Stimulated activated CD4-positive, alpha-beta T cell treated with anti-CD3 and anti-CD28 coated beads, Interleukin-1b, Interleukin-23, amount 100 ng/mL, for 4 hours (primary cell): ENCODE measurements around the gene ZNF436.

Experiments
- DNase-seq, 2 donors: peaks; one replicate each; pipeline ENCODE4 v3.0.0-alpha.2; 2020; ENCODE audit warnings: low read depth in 2 of 2

Gene ZNF436

DNA sequence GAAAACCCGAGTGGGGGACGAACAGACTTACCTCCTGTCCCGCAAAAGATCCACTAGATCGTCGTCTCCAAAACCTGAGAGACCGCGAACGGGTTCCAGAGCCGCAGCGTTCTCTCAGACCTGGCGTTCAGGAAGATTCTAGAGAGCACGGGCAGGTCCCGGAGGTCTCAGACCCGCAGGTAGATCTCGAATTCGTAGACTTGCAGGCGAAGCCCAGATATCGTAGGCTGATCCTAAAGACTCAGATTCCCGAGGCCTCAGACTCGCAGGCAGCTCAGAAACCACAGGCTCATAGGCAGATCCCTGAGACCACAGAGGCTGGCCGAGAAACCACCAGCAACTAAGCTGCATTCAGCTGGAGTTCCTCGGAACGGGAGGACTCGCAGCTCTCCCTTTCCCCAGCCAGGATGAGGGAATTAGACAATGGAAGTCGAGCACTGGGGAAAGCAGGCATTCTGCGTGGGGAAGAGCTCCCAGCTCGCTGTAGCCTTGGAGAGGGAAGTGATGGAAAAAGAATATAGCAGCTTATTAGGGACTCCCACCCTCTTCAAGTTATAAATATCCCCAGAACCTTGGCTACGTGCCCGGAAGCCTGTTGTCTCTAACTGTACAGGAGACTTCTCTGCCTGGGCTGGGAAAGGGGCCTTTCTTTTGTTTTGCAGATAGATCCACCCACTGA lies at the start of gene ZNF436:
ZNF436 (minus strand) TSS at position 502 of the 679 bp plus-strand sequence. CDS start 1,831 bp downstream, outside the sequence.
- peak; percentile 16 to 19 for DNase-seq

DNA sequence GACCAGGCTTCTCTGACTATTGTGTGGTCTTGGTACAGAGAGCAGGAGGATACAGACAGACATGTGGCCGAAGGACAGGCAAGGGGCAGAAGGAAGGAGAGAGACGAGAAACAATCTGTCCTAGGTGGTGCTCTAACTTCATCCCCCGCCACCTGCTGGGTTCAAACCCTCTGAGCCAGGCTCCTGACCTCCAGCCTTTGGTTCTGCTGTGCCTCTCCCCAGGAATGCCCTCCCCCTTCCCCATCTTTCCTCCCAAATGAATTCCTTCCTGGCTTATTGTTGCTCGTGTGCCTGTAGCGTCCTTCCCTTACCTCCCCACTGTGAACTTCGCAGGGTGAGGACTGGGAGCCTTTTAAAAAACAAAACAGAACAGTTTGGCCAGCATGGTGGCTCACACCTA lies 49.5 kb upstream of the ZNF436 start:
- no peak for DNase-seq

DNA sequence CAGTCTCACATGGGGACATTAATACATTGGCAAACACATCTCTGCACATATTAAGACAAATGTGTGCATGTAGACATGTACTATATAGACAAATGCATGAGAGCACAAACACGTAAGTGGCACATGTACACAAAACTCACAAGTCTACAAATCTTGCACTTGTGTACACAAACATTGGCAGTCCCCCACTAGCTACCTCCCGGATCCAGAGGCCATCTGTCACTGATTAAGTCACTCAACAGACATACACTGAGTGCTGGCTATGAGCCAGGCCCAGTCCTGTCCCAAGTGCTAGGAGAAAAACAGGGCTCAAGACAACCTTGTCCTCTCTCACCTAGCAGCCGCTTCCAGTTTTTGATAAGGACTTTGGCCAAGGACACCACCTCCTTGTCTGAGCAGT lies 47.9 kb upstream of the ZNF436 start:
- no peak for DNase-seq

DNA sequence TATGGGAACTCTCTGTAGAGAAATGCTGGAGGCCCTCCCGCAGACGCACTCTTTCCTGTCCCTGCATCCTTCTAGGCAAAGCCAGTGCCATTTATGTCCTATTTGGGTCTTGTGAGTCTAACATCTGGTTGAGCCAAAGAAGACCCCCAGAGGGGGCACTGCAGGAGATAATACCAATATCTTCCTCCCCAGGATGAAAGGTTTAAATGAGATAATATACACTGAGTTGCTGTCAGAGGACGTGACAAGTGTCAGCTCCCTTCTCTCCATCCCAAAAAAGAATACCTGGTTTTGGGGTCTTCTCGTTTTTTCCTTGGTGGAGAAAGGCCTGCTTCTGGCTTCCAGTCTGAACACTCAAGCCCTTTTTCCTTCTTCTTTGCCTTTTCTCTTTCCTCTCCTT lies 47.3 kb upstream of the ZNF436 start:
- DNase-seq = no peak

DNA sequence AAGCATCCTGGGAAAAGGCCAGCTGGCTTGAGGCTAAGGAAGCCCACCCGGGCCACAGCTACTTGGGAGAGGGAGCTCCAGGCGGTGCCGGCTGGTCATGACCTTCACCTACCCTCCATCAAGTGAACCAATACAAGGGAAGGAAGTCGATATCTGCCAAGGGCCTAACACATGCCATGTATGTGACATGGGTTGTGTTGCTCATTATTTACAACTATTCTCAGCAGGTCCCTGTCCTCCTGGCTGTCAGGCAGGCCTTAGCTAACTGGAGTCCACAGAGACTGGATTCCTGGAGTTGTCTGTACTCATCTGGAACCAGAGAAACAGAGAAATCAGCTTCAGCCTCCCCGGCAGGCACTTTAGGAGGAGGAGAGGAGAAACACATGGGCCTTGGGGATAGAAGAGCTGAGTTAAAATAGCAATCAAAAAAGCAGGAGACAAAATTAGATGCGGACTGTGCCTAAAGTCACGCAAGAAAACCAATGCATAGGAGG lies 39.2 kb upstream of the ZNF436 start:
- DNase-seq = no peak

DNA sequence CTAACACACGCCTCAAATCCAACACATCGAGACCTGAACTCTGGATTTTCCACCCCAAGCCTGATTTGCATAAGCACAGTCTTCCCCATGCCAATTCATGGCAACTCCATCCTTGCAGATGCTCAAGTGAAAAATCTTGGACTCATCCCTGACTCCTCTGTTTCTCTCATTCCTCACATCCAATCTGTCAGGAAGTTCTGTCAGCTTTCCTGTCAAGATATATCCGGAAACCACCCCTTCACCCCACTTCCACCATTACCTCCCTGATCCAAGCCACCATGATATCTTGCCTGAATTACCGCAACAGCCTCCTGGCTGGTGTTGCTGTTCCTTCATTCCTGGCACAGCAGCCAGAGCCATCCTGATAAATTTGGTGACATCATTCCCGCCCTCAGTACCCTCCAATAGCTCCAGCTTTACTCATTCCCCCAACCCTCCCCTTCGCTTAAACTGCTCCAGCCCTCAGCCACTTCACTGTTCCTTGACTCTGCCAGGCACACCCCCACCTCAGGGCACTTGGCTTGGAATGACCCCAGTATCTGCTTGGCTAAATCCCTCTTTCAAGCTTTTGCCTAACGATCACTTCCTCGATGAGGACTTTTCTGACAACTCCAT lies 37.5 kb upstream of the ZNF436 start:
- DNase-seq = no peak

DNA sequence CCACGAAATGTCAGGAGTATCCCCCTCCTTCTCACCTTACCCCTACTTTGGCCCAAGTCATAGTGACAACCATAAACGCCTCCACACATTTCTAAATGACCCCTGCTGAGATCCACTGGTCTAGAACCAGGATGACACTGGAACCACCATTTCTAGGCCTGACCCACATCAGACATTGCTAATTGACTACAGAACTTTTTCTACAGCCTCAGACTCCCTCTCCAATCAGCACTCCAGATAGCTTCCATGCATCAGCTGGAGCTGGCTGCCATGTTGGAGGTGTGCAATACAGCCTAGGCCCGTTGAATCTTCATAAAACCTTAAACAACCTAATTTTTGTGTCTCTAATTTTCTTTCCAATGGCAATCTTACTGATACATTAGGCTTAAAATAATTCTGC lies 36.3 kb upstream of the ZNF436 start:
- no peak for DNase-seq

DNA sequence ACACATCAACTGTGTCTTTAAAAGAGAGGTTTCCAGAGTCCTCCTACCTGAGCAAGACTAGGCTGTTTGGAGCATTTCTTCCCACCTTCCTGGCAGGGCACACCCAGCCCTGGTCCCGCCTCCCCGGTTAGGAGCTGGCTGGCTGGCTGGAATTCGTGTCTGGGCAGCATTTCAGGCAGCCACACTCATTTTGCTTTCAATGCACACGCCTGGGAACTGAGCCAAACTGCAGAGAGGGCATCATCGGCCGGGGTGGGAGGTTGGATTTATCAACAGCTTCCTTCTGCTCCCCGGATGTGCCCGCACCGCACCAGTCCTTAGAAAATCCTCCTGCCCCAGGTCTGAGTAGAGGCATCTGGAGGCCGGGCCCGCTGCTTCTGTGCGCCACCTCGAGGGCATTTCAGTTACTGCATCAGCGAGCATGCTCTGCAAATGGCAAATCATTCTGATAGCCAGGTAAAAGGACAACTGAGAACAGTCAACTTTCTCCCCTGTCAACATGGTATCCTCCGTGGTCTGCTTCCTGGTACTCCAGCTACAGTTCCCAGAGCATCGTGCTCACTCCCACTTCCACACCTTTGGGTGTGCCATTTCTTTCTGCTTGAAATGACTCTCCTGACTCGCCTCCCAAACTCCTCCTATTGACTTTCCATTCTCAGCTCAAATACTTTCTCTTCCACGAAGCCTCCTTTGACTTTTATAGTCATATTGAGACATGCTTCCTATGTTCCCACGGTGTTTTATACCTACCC lies 34.3 kb upstream of the ZNF436 start:
- DNase-seq = peak; percentile 85

DNA sequence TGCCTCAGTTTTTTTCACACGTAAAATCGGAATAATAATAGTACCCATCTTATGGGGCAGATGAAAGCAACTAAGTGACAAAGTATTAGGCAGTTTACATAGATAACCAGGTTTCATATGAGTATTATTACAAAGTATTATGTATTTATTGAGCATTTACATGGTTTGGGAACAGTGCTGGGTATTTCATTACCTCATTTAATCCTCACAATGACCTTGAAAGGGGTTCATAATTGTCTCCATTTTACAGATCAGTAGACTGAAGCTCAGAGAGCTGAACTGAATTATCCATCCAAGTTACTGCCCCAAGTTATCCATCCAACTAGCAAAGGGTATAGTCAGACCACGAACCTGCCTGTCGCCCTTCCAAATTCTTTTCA lies 33.7 kb upstream of the ZNF436 start:
- DNase-seq = no peak

DNA sequence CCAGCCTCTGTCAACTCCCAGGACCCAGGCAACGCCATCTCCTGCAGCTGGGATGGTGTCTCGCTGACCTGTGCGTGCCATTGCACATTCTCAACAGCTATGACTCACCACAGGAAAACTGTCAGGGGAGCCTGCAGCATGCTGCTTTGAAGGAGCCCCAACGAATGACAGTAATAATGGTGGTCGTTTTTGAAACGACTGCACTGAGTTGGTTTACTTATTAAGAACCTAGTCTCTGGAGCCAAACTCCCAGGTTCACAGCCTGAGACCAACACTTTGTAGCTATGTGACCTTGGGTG lies 33.4 kb upstream of the ZNF436 start:
- DNase-seq = no peak

DNA sequence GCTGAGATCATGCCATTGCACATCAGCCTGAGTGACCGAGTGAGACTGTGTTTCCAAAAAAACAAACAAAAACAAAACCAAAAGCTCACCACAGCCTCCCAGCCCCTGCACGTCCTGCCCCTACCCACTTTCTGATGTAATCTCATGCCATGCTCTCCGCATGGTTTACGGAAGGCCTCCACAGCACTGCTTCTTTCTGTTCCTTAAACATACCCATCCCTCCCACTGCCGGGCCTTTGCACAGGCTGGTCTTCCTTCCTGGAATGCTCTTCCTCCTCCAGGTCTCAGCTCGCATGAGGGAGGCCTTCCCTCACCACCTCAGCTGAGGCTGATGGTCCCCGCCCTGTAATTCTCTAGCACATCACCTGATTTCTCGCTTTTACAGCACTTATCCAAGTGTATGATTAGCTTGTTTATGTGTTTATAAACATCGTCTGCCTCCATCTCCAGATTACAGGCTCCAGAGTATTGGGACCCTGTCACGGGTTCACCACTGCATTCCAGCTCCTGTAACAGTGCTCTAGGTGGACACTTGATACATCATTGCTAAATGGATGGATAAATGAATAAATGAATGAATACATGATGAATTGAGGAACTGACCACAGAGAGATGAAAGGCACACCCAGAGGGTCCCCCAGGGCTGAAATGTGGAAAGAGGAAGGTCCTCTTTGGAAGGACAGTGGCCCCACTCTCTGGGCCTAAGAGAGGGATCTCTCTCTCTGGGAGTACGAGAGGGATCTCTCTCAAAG lies 32.8 kb upstream of the ZNF436 start:
- DNase-seq = no peak

DNA sequence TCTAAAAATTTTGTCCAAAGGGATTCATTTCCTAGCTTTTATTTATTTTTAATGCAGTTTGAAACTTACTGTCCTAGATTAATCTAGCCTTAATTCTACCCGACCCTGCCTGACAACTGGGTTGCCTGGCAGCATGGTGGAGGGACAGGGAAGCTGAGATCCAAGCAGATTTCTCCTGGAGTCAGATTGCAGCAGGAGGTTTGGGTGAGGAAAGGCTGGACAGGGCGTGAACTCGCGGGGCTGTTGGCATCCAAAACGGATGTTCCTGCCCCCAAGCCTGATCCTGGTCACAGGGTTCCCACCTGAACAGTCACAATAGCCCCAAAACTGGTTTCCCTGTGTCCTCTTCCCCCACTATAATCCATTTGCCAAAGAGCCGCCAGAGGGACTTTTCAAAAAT lies 31.7 kb upstream of the ZNF436 start:
- DNase-seq = no peak

DNA sequence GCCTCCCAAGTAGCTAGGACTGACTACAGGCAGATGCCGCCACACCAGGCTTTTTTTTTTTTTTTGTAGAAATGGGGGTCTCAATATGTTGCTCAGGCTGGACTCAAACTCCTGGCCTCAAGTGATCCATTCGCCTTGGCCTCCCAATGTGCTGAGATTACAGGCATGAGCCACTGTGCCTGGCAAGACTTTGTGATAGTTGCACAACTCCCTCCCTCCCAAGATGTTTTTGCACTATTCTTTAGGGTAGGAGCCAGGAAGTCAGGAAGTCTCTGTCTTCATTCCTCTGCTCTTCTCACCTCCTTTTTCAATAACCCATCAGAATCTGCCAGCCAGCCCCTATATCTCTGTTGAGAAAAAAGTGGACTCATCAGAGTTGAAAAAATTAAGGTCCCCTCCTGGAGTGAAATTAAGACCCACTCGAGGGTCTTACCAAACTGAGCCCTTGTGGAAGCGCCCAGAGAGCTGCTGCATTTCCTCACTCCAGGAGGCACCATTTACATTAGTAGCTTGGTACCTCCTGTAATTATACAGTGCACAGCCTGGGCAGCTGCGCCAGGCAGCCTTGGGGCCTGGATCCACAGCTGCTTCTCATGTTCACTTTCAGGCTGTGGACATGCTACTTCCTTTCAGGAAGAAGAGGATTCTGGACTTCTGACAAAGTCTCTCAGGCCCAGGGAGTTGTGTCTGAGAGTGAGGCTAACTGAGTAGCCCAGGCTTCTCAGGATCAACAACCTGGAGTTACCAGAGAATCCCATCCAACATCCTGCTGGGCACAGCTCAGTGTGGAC lies 30.9 kb upstream of the ZNF436 start:
- no peak for DNase-seq

DNA sequence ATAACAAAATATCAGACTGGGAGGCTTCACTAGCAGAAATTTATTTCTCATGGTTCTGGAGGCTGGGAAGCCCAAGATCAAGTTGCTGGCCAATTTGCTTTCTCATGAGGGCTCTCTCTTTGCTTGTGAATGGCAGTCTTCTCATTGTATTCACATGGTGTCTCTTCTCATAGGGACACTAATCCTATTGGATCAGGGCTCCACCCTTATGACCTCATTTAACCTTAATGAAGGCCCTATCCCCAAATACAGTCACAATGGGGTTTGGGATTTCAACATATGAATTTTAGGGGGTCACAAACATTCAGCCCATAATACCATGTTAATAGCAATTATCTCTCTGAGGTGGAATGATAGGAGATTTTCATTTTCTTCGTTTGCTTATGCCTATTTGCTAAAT lies 29.6 kb upstream of the ZNF436 start:
- DNase-seq = no peak

DNA sequence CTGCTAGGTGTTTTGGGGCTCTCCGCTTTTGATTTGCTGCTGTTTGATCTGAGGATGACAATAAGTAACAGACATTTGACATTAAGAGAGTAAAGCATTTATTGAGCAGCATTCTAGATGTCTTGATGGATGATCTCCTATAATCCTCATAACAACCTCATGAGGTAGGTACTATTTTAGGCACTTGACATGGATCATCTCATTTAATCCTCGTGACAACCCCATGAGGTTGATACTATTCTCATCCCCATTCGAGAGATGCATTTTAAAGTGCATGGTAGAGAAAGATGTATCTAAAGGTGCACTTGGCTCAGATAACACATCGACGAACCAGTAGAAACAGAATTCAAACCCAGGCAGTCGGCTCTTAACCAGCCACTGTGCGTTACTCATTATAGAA lies 28.3 kb upstream of the ZNF436 start:
- no peak for DNase-seq

DNA sequence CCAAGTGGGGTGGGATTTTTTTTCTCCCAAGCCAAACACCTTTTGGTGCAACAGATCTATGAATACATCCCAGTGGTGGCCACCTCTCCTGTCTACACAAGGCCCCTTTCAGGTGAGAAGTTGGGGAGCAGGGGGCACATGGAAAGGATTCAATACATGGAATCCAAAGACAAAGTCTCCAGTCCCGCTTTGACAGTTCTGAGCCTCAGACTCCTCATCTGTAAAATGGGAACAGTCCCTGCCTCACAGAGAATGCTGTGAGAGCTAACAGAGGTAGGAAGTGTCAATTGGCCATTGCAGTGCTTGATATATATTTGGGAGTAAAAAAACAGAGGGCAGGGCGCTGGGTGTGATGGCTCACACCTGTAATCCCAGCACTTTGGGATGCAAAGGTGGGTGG lies 26.7 kb upstream of the ZNF436 start:
- no peak for DNase-seq

DNA sequence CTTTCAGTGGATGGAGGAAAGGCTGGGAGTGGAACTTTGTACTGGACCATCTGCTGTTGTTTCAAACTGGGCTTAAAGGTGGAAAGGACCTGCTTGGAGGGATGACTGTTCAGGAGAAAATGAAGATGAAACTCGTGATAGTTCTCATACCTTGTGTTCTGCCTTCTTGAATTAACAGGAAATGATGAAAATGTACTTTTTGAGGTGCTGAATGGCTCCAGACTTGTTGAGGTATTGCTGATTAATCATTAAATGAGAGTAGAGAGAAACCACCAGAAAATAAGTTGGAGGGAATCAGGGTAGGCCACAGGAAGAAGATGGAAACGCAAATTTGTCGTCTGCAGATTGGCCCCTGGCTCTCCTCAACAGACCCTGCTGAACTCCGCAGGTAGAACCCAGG lies 26.2 kb upstream of the ZNF436 start:
- no peak for DNase-seq

DNA sequence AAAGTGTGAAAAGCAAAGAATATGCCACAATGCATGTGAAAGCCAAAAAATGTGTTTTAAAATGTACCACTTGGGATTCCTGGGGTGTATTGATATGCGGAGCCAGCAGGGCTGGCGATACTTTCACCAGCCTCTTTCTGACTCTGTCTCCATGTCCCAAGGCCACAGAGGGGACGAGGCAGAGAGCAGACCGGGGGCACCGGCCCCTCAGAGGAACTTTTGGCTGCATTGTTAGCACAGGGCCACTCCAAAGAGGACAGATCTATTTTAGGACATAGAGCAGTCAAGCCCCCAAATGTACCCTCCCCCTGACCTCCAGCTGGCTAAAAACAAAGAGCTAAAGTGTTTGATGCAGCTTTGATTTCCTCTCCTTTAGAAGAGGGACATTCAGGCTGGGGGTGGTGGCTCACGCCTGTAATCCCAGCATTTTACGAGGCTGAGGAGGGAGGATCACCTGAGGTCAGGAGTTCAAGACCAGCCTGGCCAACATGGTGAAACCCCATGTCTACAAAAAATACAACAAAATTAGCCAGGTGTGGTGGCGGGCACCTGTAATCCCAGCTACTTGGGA lies 25.6 kb upstream of the ZNF436 start:
- DNase-seq = no peak

DNA sequence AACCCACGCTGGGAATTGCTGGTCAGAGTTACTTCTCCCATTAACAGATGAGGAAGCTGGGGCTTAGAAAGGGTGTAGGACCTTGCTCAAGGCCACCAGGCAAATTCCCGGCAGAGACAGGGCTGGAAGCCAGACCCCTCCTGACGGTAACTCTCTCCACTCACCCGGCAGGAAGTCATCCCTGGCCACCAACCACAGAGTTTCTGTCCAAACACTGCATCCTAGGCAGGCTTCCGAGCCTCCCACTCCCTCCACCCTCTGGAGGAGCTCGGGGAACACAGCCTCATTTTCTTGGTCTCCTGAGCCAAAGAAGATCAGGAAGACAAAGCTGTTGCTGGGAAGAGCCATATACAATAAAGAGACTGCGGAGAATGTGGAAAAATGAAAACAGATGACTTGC lies 25.0 kb upstream of the ZNF436 start:
- no peak for DNase-seq

DNA sequence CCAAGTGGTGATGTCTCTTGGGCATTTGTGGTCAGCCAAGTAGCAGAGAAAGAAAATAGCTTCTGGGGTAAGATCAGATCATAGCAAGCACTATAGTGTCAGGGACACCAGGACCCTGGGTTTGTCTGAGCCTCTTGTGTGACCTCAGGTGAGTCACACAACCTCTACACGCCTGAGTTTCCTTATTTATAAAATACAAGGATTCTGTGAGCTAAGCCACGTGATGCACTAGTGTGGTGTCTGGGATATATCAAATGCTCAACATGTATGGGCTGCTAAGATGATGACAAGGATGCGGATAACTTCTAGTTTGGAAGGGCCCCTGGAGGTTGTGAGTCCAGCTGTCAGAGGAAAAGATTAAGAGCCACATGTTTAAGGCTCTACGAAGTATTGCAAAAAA lies 24.5 kb upstream of the ZNF436 start:
- no peak for DNase-seq

DNA sequence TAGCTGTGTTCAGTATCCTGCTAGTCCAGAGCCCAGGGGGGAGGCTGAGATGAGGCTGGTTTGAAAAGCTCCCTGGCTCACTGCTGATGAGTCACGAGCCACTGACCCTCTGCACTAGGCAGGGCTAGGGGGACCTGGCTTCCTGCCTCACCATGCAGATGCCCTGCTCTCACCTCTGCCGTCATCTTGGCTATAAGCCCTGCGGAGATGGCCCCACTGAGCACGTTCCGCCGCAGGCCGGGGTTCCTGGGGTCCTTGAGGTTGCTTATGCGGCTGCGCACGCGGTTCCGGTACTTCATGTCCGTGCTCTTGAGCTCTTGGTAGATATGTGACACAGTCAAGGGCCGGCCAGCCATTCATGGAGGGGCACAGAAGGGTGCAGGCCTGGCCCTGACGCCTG lies 24.1 kb upstream of the ZNF436 start:
- no peak for DNase-seq
